ENCODE data around the gene PCMT1.

DNA sequence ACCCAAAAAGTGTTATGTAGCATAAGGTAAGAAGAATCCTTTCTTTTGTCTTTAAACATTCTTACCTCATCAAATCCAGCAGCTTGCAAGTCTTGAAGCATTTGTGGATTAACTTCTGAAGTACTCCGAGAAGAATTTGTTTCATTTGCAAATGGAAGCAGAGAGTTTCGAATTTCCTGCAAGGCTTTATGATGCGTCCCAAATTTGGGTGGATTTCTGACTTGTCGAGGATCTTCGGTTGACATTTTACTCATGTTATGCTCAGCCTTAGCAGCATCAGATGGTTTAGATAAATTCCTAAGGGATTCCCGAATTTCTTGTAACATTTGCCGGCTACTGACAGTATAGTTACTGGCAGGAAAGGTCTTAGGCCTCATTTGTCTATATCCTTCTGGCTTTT, 47.8 kb upstream of the PCMT1 start:
- TF ChIP-seq, protein P1, sequence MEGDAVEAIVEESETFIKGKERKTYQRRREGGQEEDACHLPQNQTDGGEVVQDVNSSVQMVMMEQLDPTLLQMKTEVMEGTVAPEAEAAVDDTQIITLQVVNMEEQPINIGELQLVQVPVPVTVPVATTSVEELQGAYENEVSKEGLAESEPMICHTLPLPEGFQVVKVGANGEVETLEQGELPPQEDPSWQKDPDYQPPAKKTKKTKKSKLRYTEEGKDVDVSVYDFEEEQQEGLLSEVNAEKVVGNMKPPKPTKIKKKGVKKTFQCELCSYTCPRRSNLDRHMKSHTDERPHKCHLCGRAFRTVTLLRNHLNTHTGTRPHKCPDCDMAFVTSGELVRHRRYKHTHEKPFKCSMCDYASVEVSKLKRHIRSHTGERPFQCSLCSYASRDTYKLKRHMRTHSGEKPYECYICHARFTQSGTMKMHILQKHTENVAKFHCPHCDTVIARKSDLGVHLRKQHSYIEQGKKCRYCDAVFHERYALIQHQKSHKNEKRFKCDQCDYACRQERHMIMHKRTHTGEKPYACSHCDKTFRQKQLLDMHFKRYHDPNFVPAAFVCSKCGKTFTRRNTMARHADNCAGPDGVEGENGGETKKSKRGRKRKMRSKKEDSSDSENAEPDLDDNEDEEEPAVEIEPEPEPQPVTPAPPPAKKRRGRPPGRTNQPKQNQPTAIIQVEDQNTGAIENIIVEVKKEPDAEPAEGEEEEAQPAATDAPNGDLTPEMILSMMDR (conservative IDR thresholded peaks at IDR 0.05): no peak
- no peak for TF ChIP-seq ZFX (IDR thresholded peaks at IDR 0.05)

All from C4-2B (cell line).